ENCODE measurements around the gene ARMC9.

GRCh38 chr2:231193216-231193615, 5.2 kb upstream of the ARMC9 start:
- TF ChIP-seq CTCF (IDR thresholded peaks at IDR 0.05) (no peak), POLR2A (IDR thresholded peaks at IDR 0.05) (no peak), EP300 (IDR thresholded peaks at IDR 0.05) (no peak)

Measured in ovary (tissue), 3 donors.